GM18505 (cell line): ENCODE results near the gene CASTOR1.

ENCODE experiments used
- ATAC-seq: cut with Tn5 transposase; IDR thresholded peaks from one replicate; pipeline ENCODE4 v1.9.1; 2021; ENCODE audit not compliant: unreplicated experiment
- POLR2A ChIP-seq: IDR thresholded peaks from 4 replicates; pipeline ENCODE4 v1.6.1; 2011; ENCODE audit warnings: borderline replicate concordance; ENCODE audit not compliant: insufficient read depth, insufficient read length; ENCODE audit errors: extremely low read depth

CASTOR1 gene

GRCh38 chr22:30310881-30311771 lies 21.8 kb upstream of the CASTOR1 start:
- ATAC-seq, result no peak
- TF ChIP-seq POLR2A, result no peak

GRCh38 chr22:30309951-30310741 lies 20.8 kb upstream of the CASTOR1 start:
- no peak for TF ChIP-seq POLR2A
- no peak for ATAC-seq

GRCh38 chr22:30308518-30309230 lies 19.4 kb upstream of the CASTOR1 start:
- no peak for TF ChIP-seq POLR2A
- no peak for ATAC-seq

- ATAC-seq, result no peak
- no peak for TF ChIP-seq POLR2A
These were observed 18.8 kb upstream of the CASTOR1 start for GRCh38 chr22:30308093-30308492.

GRCh38 chr22:30307041-30307574 lies 17.8 kb upstream of the CASTOR1 start:
- no peak for ATAC-seq
- no peak for TF ChIP-seq POLR2A

- TF ChIP-seq POLR2A, result no peak
- ATAC-seq, result no peak
These were observed 17.3 kb upstream of the CASTOR1 start for GRCh38 chr22:30306627-30307011.

GRCh38 chr22:30305906-30306626 lies 16.8 kb upstream of the CASTOR1 start:
- ATAC-seq, result no peak
- no peak for TF ChIP-seq POLR2A

- no peak for ATAC-seq
- peak; percentile 72 for TF ChIP-seq POLR2A
These were observed 16.2 kb upstream of the CASTOR1 start for GRCh38 chr22:30305519-30305905.

GRCh38 chr22:30304495-30305244 lies 15.4 kb upstream of the CASTOR1 start:
- TF ChIP-seq POLR2A, result no peak
- ATAC-seq, result no peak

GRCh38 chr22:30302810-30303138 lies 13.5 kb upstream of the CASTOR1 start:
- ATAC-seq, result no peak
- TF ChIP-seq POLR2A, result no peak

GRCh38 chr22:30301995-30302809 lies 12.9 kb upstream of the CASTOR1 start:
- ATAC-seq, result no peak
- TF ChIP-seq POLR2A, result no peak

GRCh38 chr22:30299322-30299721 lies 10.0 kb upstream of the CASTOR1 start:
- TF ChIP-seq POLR2A, result no peak
- no peak for ATAC-seq
